ENCODE measurements around the gene MAP4K5.

DNA sequence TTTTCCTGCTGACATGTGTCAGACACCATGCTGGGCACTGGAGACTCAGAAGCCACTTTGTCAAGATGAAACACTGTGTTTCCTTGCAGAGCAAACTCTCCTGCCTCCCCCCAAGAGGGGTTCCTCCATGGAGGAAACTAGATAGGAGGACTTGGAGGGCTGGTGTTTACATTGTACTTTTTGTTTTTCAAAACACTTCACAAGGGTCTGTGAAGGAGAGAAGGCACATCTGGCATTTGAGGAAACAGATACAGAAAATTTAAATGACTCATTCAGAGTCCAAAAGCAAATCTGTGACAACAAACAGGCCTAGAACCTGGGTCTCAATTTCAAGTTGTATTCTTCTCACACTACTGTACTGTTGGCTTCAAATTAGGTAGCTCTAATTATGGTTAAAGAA, 128.9 kb downstream of the MAP4K5 start:
- TF ChIP-seq, protein P1, sequence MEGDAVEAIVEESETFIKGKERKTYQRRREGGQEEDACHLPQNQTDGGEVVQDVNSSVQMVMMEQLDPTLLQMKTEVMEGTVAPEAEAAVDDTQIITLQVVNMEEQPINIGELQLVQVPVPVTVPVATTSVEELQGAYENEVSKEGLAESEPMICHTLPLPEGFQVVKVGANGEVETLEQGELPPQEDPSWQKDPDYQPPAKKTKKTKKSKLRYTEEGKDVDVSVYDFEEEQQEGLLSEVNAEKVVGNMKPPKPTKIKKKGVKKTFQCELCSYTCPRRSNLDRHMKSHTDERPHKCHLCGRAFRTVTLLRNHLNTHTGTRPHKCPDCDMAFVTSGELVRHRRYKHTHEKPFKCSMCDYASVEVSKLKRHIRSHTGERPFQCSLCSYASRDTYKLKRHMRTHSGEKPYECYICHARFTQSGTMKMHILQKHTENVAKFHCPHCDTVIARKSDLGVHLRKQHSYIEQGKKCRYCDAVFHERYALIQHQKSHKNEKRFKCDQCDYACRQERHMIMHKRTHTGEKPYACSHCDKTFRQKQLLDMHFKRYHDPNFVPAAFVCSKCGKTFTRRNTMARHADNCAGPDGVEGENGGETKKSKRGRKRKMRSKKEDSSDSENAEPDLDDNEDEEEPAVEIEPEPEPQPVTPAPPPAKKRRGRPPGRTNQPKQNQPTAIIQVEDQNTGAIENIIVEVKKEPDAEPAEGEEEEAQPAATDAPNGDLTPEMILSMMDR (IDR thresholded peaks at IDR 0.05): no peak
- no peak for TF ChIP-seq POLR2A (IDR thresholded peaks at IDR 0.05)

Data from adrenal gland (tissue), 5 donors.